PC-9 (cell line): ENCODE results near the gene SYK.

Experiments
- CTCF ChIP-seq: fragments of 200-600 bp; sonication (generic); conservative IDR thresholded peaks from 2 replicates; pipeline ENCODE4 v1.6.1; 2017; ENCODE audit warnings: mixed run types, antibody characterized with exemption, mild to moderate bottlenecking, moderate library complexity
- EZH2 ChIP-seq: fragments of 200-600 bp; sonication (generic); IDR thresholded peaks from 2 replicates; pipeline ENCODE4 v1.8.0; 2017; ENCODE audit warnings: antibody characterized with exemption, low read depth

GRCh38 chr9:90853945-90854344, 52.3 kb downstream of the SYK start:
- TF ChIP-seq CTCF (no peak), EZH2 (no peak)
